Mesenchymal stem cell (in vitro differentiated cells and primary cell): ENCODE results near the gene C16orf95.

ENCODE experiments used
- DNase-seq: peaks from one replicate; pipeline ENCODE4 v3.0.0-alpha.2; 2013
- H2AFZ ChIP-seq: one replicate; pipeline ENCODE4 v1.6.1; 2013; ENCODE audit warnings: low read depth, mild to moderate bottlenecking, control low read depth, inconsistent platforms, low read length, moderate library complexity
- H2AK5ac ChIP-seq: 2 replicates; pipeline ENCODE4 v1.6.1; 2013; ENCODE audit warnings: low read length, moderate library complexity, mild to moderate bottlenecking, inconsistent platforms; ENCODE audit not compliant: severe bottlenecking
- H2BK120ac ChIP-seq: one replicate; pipeline ENCODE4 v1.6.1; 2013; ENCODE audit warnings: low read depth, mild to moderate bottlenecking, inconsistent platforms, low read length, moderate library complexity
- H2BK12ac ChIP-seq, 2 experiments: one replicate each; pipeline ENCODE4 v1.6.1; 2013; ENCODE audit warnings: inconsistent platforms in 2 of 2, low read length in 2 of 2, mild to moderate bottlenecking in 2 of 2, moderate library complexity in 2 of 2, control low read depth in 1 of 2
- H2BK15ac ChIP-seq: one replicate; pipeline ENCODE4 v1.6.1; 2013; ENCODE audit warnings: mild to moderate bottlenecking, low read depth, inconsistent platforms; ENCODE audit not compliant: poor library complexity, severe bottlenecking
- H2BK5ac ChIP-seq: 2 replicates; pipeline ENCODE4 v1.6.1; 2013; ENCODE audit warnings: low read depth, mild to moderate bottlenecking, low read length, control low read depth, inconsistent platforms; ENCODE audit not compliant: poor library complexity, severe bottlenecking
- H3K14ac ChIP-seq, 2 experiments: one replicate each; pipeline ENCODE4 v1.6.1; 2013; ENCODE audit warnings: inconsistent platforms in 2 of 2, low read length in 2 of 2, control low read depth in 1 of 2, mild to moderate bottlenecking in 1 of 2, moderate library complexity in 1 of 2
- H3K18ac ChIP-seq, 2 experiments: one replicate each; pipeline ENCODE4 v1.6.1; 2013; ENCODE audit warnings: inconsistent platforms in 2 of 2, low read length in 2 of 2, control low read depth in 1 of 2, low read depth in 1 of 2, mild to moderate bottlenecking in 1 of 2
- H3K23ac ChIP-seq, 2 experiments: one replicate each; pipeline ENCODE4 v1.6.1; 2013; ENCODE audit warnings: inconsistent platforms in 2 of 2, low read length in 2 of 2, mild to moderate bottlenecking in 2 of 2, moderate library complexity in 2 of 2, control low read depth in 1 of 2
- H3K27ac ChIP-seq: 2 replicates; pipeline ENCODE4 v1.5.1; 2013; ENCODE audit warnings: mild to moderate bottlenecking, moderate library complexity, low read length, control low read depth, inconsistent platforms; ENCODE audit not compliant: poor library complexity, severe bottlenecking
- H3K27me3 ChIP-seq, 2 experiments: 2 replicates each; pipeline versions ENCODE4 v1.6.1 to v1.7.0; 2013; ENCODE audit warnings: low read length in 2 of 2, mild to moderate bottlenecking in 2 of 2, moderate library complexity in 2 of 2, control low read depth in 1 of 2, inconsistent platforms in 1 of 2; ENCODE audit not compliant: control insufficient read depth in 1 of 2, insufficient read depth in 1 of 2
- H3K36me3 ChIP-seq, 2 experiments: 2 replicates each; pipeline versions ENCODE4 v1.6.1 to v1.7.0; 2013; ENCODE audit warnings: low read length in 2 of 2, control low read depth in 1 of 2, inconsistent platforms in 1 of 2, low read depth in 1 of 2, mild to moderate bottlenecking in 1 of 2; ENCODE audit not compliant: insufficient read depth in 2 of 2, control insufficient read depth in 1 of 2
- H3K4ac ChIP-seq, 2 experiments: one replicate each; pipeline ENCODE4 v1.6.1; 2013; ENCODE audit warnings: inconsistent platforms in 2 of 2, low read length in 2 of 2, mild to moderate bottlenecking in 2 of 2, moderate library complexity in 2 of 2, control low read depth in 1 of 2, low read depth in 1 of 2
- H3K4me1 ChIP-seq: 2 replicates; pipeline ENCODE4 v1.6.1; 2013; ENCODE audit warnings: low read depth, low read length, control low read depth; ENCODE audit not compliant: control insufficient read depth, insufficient read depth
- H3K4me2 ChIP-seq: 2 replicates; pipeline ENCODE4 v1.6.1; 2013; ENCODE audit warnings: low read length, mild to moderate bottlenecking, inconsistent platforms; ENCODE audit not compliant: poor library complexity, severe bottlenecking
- H3K4me3 ChIP-seq, 2 experiments: 2 replicates each; pipeline versions ENCODE4 v1.5.1 to v1.7.0; 2013; ENCODE audit warnings: low read length in 2 of 2, mild to moderate bottlenecking in 2 of 2, control low read depth in 1 of 2, low read depth in 1 of 2; ENCODE audit not compliant: insufficient read depth in 1 of 2
- H3K79me1 ChIP-seq: replicated peaks from 2 replicates; pipeline ENCODE4 v1.6.1; 2013; ENCODE audit warnings: mild to moderate bottlenecking, control low read depth, low read length, inconsistent platforms; ENCODE audit not compliant: poor library complexity, severe bottlenecking
- H3K9ac ChIP-seq: 2 replicates; pipeline ENCODE4 v1.7.0; 2013; ENCODE audit warnings: mild to moderate bottlenecking, low read length, moderate library complexity
- H3K9me3 ChIP-seq: 2 replicates; pipeline ENCODE4 v1.7.0; 2013; ENCODE audit warnings: mild to moderate bottlenecking, low read length; ENCODE audit not compliant: control insufficient read depth
- H4K8ac ChIP-seq: one replicate; pipeline ENCODE4 v1.6.1; 2013; ENCODE audit warnings: inconsistent platforms, mild to moderate bottlenecking, low read length, moderate library complexity
- H4K91ac ChIP-seq: one replicate; pipeline ENCODE4 v1.6.1; 2013; ENCODE audit warnings: mild to moderate bottlenecking, low read length, inconsistent platforms
- WGBS: methylation state at CpG from one replicate; pipeline ENCODE4 v1.1.7; 2013; ENCODE audit warnings: mixed read lengths; 5-methylcytosine and 5-hydroxymethylcytosine counted together

The C16orf95 gene

DNA sequence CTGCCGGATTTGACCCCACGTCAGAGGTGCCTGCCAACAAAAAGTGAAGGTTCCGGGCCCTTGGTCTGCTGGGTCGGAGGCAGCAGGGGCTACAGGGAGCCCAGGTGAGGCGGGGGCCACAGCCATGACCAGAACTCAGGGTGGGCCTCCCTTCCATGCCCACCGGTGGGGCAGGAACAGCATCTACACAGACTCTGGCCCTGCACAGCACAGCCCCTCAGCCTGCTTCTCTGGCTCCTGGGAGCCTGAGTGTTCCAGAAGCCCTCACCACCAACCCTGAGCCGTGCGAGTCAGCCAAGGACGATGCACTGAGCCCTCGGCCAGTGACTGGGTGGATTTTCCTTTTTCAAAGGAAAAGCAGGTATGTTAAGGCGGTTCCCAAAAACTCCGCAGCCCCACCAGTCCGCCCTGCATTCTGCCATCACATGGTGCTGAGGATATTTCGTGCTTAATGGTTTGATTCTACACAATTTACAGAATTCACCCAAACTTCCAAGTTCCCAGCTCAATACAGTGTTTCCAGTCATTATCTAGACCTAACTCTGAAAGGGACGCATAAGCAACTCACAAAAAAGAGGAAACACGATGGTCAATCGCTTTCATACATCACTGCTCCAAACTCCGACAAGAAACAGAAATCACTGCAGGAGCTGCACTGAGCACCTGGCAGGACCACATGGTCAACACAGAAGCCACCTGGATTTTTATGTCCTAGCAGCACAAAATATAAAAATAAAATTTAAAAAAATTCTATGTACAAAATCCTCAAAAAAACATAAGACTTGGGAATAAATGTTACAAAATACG, 19.4 kb upstream of the C16orf95 start:
- H3K27me3 ChIP-seq, result no peaks in the 10 kb centered on the region
- peaks cover 42% of the 10 kb centered on the region for H3K79me1 ChIP-seq
- no peak overlapping the region for H3K27ac ChIP-seq
- H3K4ac ChIP-seq, result no peak overlapping the region
- H2BK120ac ChIP-seq, result no peak overlapping the region
- H3K4me2 ChIP-seq, result no peak overlapping the region
- H3K23ac ChIP-seq, result no peak overlapping the region
- no peak for DNase-seq
- no peak overlapping the region for H3K18ac ChIP-seq
- H2AFZ ChIP-seq, result no peak overlapping the region
- no peak overlapping the region for H3K4me3 ChIP-seq
- no peak overlapping the region for H4K91ac ChIP-seq
- no peak overlapping the region for H3K9ac ChIP-seq
- H2BK15ac ChIP-seq, result no peak overlapping the region
- no peaks in the 10 kb centered on the region for H3K9me3 ChIP-seq
- WGBS, result 96% methylated on average over 19 of the region's 19 CpGs
- H2AK5ac ChIP-seq, result no peak overlapping the region
- H2BK5ac ChIP-seq, result no peak overlapping the region
- no peak overlapping the region for H4K8ac ChIP-seq
- no peak overlapping the region for H2BK12ac ChIP-seq
- H3K4me1 ChIP-seq, result peaks cover 6% of the 10 kb centered on the region
- H3K36me3 ChIP-seq, result peaks cover 58 to 91% of the 10 kb centered on the region in 2 experiments
- no peak overlapping the region for H3K14ac ChIP-seq

- no peak overlapping the region for H2BK15ac ChIP-seq
- peaks cover 48% of the 10 kb centered on the region for H3K79me1 ChIP-seq
- H4K91ac ChIP-seq, result no peak overlapping the region
- H3K36me3 ChIP-seq, result peaks cover 66 to 91% of the 10 kb centered on the region in 2 experiments
- WGBS, result 91% methylated on average over 17 of the region's 19 CpGs
- H2BK5ac ChIP-seq, result no peak overlapping the region
- no peak overlapping the region for H2AK5ac ChIP-seq
- no peak overlapping the region for H3K23ac ChIP-seq
- H4K8ac ChIP-seq, result no peak overlapping the region
- H3K27ac ChIP-seq, result no peak overlapping the region
- H3K14ac ChIP-seq, result no peak overlapping the region
- H3K4me3 ChIP-seq, result no peak overlapping the region
- H3K4ac ChIP-seq, result no peak overlapping the region
- no peak overlapping the region for H3K4me2 ChIP-seq
- H3K27me3 ChIP-seq, result no peaks in the 10 kb centered on the region
- H3K18ac ChIP-seq, result no peak overlapping the region
- H3K9ac ChIP-seq, result no peak overlapping the region
- peaks cover 6% of the 10 kb centered on the region for H3K4me1 ChIP-seq
- no peak overlapping the region for H2BK12ac ChIP-seq
- H2AFZ ChIP-seq, result no peak overlapping the region
- no peaks in the 10 kb centered on the region for H3K9me3 ChIP-seq
- no peak overlapping the region for H2BK120ac ChIP-seq
- DNase-seq, result no peak
These were observed 18.6 kb upstream of the C16orf95 start for GRCh38 chr16:87335625-87336433.

DNA sequence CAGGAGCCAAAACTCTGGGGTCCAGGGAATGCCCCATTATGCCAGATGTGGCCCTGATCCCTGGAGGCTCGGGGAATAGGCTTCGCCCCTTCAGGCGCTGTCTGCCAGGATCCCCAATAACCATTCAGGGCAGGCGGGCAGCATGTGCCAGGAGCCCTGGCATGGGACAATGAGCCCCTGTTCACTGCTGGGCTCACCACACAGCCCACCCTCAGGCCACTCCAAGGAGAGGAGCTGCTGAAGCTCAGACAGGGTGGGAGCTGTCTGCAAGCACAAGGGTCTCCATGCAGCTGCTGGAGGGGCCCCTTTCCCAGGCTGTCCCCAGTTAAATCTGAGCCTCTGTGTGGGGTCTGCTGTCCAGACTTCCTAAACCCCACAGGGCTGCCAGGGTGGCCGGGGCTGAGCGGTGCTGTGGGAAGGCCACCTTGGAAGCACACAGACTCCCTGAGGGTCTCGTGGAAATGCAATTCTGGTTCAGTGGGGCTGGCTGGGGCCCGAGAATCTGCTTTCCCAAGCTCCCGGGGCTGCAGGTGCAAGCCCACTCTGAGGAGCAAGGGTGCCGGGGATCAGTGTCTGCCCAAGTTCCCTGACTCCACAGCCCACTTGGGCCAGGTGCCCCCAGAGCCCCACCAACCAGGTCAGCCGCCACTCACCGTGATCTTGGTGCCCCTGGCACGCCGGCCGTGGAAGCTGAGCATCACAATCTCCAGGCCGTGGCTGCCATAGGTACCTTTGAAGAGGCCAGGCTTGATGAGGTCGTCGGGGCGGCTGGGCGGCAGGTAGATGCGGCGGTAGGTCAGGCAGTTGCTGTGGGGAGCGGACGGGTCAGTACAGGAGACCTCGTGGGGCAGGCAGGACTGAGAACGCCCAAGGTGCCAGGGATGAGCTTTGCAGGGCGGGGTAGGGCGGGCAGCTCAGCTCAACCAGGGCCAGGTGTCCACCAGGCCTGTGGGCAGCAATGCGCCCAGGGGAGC, 17.7 kb upstream of the C16orf95 start:
- H3K36me3 ChIP-seq, result peaks cover 75 to 91% of the 10 kb centered on the region in 2 experiments
- H3K23ac ChIP-seq, result no peak overlapping the region
- H3K4me1 ChIP-seq, result peaks cover 8% of the 10 kb centered on the region
- 93% methylated on average over 27 of the region's 29 CpGs for WGBS
- no peak overlapping the region for H3K27ac ChIP-seq
- no peak overlapping the region for H3K4ac ChIP-seq
- no peak overlapping the region for H3K4me2 ChIP-seq
- H3K18ac ChIP-seq, result no peak overlapping the region
- H2AK5ac ChIP-seq, result no peak overlapping the region
- H3K9me3 ChIP-seq, result no peaks in the 10 kb centered on the region
- no peak overlapping the region for H2BK5ac ChIP-seq
- H3K27me3 ChIP-seq, result no peaks in the 10 kb centered on the region
- no peak overlapping the region for H2AFZ ChIP-seq
- H4K91ac ChIP-seq, result no peak overlapping the region
- H3K9ac ChIP-seq, result no peak overlapping the region
- H3K14ac ChIP-seq, result no peak overlapping the region
- peaks cover 52% of the 10 kb centered on the region for H3K79me1 ChIP-seq
- no peak overlapping the region for H4K8ac ChIP-seq
- H3K4me3 ChIP-seq, result no peak overlapping the region
- peak overlapping the region; percentile 52 for H2BK15ac ChIP-seq
- DNase-seq, result no peak
- H2BK120ac ChIP-seq, result no peak overlapping the region
- H2BK12ac ChIP-seq, result no peak overlapping the region
